ENCODE data around the gene GRIN1. TPM values are rescaled to one million over a fixed set of nuclear protein-coding genes. Genes with fewer than 3 reads are reported as not detected.
A peak's percentile ranks its signal among the peaks of the same experiment; 100 is the strongest.

The GRIN1 gene
- total and polyA plus RNA-seq, 2 of the 8 experiments (the other 6 are each of a cell fraction or from before 2014, with no cell fraction given), result 0.48 to 2.1 TPM

GRCh38 chr9:137200311-137201204 is 61.6 kb downstream of the GRIN1 start, which contains the start of gene TPRN (continued):
- no peak for TF ChIP-seq CHD7 (IDR thresholded peaks at IDR 0.05; ENCODE audit: insufficient replicate concordance, low read length)
- no peak for TF ChIP-seq KDM1A (IDR thresholded peaks at IDR 0.05; ENCODE audit: borderline replicate concordance, low read length)
- peak; percentile 89; the same call in 1 of the 2 replicates for TF ChIP-seq YY1 (IDR thresholded peaks at IDR 0.05; ENCODE audit: low read depth, low read length)
- TF ChIP-seq POLR2AphosphoS5 (IDR thresholded peaks at IDR 0.05; ENCODE audit: low read depth, low read length), result peak; percentile 35
- no peak for TF ChIP-seq NANOG (IDR thresholded peaks at IDR 0.05; ENCODE audit: insufficient read depth, low read depth, low read length, poor library complexity, severe bottlenecking)
- peak; percentile 71 for TF ChIP-seq PHF8 (conservative IDR thresholded peaks at IDR 0.05; ENCODE audit: low read depth, low read length)
- no peak for TF ChIP-seq EZH2 (IDR thresholded peaks at IDR 0.05; ENCODE audit: low read depth, low read length, severe bottlenecking)
- no peak for TF ChIP-seq CBX8 (IDR thresholded peaks at IDR 0.05; ENCODE audit: borderline replicate concordance, low read depth, low read length)
- TF ChIP-seq CTBP2 (IDR thresholded peaks at IDR 0.05; ENCODE audit: borderline replicate concordance, insufficient read depth, insufficient read length, low read length), result no peak

Measured in H1 (cell line).